Right renal pelvis (tissue), 4 donors: ENCODE data around the gene IL17RE. TPM values are rescaled to one million over a fixed set of nuclear protein-coding genes. Genes with fewer than 3 reads are reported as not detected.
A peak's percentile ranks its signal among the peaks of the same experiment; 100 is the strongest.
"Not testable (repeated sequence)": the region's sequence is repeated elsewhere in the genome, so short reads cannot be mapped to it uniquely, and the experiment has no call there.

Source experiments
- DNase-seq, 4 donors: peaks; one replicate each; pipeline ENCODE4 v3.0.0-alpha.2; 2013; ENCODE audit warnings: low read depth in 4 of 4, low spot score in 3 of 4, missing footprints in 1 of 4
- polyA plus RNA-seq, 4 donors: library from polyadenylated mRNA; unstranded; fragments of 120-200 nt; gene quantifications; one replicate each; pipeline ENCODE4 v1.2.1, GENCODE V29; 2013; ENCODE audit not compliant: insufficient read length in 4 of 4

IL17RE gene, protein sequence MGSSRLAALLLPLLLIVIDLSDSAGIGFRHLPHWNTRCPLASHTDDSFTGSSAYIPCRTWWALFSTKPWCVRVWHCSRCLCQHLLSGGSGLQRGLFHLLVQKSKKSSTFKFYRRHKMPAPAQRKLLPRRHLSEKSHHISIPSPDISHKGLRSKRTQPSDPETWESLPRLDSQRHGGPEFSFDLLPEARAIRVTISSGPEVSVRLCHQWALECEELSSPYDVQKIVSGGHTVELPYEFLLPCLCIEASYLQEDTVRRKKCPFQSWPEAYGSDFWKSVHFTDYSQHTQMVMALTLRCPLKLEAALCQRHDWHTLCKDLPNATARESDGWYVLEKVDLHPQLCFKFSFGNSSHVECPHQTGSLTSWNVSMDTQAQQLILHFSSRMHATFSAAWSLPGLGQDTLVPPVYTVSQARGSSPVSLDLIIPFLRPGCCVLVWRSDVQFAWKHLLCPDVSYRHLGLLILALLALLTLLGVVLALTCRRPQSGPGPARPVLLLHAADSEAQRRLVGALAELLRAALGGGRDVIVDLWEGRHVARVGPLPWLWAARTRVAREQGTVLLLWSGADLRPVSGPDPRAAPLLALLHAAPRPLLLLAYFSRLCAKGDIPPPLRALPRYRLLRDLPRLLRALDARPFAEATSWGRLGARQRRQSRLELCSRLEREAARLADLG
- polyA plus RNA-seq: 10 to 100 TPM; 11.0 to 15.2 (median 11.8) TPM

DNA sequence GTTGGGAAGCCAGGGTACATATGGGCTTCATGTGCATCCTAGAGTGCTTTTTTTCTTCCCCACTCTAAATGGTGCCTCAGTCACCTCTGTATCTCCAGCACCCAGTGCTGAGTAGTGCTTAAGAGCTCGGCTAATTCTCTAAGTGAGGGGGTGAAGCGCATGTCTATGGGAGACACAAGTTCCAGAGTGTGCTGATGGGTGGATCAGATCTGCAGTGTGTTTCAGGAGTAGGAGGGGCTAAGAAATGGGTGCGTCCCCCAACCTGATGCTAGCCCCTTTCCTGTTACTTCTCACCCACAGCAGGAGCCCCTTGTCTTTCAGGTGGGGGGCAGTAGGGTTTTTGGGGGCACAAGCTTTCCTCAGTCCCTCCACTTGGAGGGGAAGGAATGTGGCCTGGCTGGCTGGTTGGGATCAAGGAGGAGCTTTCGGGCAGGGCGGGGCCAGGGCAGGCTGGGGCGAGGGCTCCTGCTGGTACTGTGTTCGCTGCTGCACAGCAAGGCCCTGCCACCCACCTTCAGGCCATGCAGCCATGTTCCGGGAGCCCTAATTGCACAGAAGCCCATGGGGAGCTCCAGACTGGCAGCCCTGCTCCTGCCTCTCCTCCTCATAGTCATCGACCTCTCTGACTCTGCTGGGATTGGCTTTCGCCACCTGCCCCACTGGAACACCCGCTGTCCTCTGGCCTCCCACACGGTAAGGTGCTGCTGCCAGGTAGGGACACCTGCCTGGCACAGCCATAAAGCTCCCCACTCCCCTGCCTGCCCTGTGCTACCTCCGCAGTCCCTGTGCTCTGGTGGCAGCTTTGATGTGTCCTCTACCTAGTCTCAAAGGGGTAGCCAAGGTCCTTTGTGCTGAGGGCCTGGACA lies at the start of gene IL17RE:
IL17RE (plus strand) TSS at position 477 of the 866 bp plus-strand sequence; CDS start at position 562, 85 bp downstream.
- no peak for DNase-seq

DNA sequence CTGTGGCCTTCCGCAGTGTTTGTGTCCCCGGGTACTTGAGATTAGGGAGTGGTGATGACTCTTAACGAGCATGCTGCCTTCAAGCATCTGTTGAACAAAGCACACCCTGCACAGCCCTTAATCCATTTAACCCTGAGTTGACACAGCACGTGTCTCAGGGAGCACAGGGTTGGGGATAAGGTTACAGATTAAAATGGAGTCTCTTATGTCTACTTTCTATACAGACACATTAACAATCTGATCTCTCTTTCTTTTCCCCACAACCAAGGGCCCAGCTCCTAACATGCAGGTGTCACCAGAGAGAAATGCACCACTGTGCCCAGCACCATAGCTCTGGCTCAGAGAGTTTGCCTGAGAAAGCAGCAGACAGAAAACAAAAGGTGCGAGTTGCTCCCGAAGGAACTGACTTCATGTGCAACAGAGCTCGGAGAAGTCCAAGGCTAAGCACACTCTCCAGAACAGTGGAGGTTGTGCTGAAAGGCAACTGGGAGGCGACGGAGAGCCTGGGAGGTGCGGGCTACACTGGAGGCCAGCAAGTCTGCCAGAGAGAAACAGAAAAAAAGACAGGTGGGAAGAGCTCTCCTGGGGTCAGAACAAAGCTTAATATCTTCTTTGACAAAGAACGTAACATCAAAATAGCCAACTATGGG lies 48.2 kb upstream of the IL17RE start:
- not testable (repeated sequence) for DNase-seq

DNA sequence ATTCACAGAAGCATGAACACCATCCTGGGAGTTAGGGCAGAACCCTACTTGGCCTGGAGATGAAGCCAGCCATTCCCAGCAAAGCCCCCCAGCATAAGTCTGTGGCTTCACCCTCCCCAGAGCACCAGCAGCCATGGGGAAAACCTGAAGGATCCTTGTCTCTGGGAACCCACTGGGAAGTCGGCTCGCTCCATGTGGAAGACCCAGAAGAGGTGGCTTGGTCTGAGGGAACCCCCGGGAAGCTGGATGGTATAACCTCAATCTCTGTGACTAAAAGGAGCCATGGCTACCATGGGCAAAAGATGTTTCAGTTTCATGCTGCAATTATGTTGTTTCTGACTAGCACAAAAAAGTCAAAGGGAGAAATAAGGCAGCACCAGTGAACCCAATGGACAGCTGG lies 47.1 kb upstream of the IL17RE start:
- DNase-seq: no peak

DNA sequence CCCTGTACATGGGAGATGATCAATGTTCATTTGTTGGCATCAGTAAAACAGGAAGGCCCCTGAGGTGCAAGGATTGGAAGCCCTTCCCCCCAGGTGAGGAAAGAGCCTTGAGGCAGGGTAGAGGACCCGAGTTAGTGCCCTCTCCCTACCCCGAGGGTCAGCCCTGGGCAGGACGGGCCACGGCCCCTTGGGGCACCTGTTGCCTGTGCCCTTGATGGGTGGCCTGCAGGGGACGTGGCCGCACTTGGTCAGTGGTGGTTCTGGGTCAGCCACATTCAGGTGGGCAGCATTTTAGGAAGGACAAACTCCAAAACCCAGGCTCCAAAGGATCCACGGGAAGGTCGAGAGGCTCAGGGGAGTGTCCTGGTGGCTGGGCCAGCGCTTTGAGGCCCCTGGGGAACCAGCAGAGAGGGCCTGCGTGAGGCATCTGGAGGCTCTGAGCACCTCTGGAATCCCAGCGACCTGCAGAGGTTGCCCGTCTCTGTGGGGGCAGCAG lies 43.1 kb upstream of the IL17RE start:
- no peak for DNase-seq

DNA sequence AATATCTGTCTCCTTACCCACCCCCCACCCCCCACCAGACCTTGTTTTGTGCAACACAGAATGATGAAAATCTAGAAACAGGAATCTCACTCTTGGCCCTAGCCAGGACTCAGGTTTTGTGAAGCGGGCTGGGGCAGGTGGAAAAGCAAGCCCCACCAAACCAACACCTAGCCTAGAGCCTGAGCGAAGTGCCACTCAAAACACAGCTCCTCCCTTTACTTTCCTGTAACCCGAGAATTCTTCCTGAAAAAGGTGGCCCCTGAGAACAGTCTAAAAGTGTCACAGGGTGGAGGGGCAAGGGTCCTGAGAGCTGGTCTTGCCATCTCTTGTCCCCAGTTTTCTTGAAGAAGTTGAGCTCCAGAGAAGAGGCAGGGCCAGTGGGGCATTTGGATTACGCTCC lies 41.4 kb upstream of the IL17RE start:
- no peak for DNase-seq

DNA sequence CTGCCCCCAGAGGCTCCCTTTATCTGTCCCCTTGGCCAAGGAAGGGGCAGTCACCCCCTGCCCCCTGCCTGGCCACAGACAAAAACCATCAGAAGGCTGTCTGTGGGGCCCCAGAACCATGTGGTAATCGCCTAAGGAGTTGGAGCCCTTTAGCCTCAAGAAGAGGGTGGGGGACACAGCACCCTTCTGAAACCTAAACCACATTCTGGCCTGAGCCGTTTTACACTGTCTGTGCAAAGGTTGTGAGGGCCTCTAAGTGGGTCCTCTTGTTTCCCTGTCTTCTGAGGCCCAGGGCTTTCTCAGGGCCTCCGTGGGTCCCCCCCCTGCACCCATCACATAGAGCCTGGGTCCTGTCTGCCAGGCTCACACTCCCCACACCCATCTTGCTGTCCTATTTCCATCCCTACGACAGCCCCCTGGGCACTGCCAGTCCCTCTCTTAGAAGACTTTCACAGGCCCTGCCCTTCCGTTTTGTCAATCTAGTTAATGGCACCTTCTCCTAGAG lies 41.0 kb upstream of the IL17RE start:
- DNase-seq: no peak

DNA sequence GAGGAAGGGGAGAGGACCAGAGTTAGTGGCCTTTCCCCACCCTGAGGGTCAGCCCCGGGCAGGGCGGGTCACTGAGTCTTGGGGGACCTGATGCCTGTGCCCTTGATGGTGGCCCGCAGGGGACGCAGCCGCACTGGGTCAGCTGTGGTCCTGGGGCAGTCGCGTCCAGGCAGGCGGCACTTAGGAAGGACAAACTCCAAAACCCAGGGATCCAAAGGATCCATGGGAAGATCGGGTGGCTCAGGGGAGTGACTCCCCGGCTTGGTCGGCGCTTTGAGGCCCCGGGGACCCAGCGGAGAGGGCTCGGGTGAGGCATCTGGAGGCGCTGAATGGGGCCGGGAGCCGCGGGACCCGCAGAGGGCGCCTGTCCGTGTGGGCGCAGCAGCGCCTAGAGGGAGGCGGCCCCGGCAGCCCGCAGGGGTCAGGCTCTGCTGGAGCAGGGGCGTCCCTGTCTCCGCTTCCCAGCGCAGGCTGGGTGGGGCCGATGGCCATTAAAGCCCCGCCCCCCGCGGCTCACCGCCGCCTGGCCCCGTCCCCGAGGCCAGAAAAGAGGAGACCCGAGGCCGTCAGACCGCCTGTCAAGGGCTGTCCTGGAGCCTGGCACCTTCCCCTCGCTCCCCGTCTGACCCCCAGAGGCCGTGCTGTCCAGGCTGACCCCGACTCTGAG lies 40.1 kb upstream of the IL17RE start:
- peak in 2 of 4 donors; percentile 25 to 42 for DNase-seq

DNA sequence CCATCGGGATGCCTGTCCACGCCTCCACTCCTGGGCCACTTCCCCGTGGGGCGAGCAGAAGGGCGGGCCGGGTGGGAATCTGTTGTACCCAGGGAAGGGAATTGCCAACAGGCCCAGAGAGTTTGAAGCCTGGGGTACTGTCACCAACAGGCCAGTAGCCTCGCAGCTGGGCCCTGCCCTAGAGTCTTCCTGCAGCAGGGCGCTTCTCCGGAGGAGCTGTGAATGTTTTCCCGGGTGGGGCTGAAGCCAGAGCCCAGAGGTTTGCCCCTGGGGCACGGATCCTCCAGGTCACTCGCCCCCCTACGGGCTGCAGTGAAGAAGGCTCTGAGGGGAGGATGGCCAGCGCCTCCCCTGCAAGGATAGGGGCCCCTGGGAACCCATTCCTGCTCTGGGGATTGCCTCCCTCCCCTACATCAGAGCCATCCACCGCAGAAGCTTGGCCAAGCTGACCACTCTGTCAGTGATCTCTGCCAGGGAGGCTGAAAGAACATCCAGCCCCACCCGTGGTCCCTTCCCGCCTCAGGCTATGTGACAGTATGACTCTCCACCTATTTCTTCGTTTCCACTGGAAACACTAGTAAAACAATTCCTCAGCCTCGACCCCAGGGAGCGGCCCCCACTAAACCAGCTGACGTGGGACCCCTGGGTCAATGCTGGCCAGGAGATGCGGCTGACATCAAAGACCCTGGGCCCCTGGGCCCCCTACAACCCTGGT lies 39.4 kb upstream of the IL17RE start:
- no peak for DNase-seq

DNA sequence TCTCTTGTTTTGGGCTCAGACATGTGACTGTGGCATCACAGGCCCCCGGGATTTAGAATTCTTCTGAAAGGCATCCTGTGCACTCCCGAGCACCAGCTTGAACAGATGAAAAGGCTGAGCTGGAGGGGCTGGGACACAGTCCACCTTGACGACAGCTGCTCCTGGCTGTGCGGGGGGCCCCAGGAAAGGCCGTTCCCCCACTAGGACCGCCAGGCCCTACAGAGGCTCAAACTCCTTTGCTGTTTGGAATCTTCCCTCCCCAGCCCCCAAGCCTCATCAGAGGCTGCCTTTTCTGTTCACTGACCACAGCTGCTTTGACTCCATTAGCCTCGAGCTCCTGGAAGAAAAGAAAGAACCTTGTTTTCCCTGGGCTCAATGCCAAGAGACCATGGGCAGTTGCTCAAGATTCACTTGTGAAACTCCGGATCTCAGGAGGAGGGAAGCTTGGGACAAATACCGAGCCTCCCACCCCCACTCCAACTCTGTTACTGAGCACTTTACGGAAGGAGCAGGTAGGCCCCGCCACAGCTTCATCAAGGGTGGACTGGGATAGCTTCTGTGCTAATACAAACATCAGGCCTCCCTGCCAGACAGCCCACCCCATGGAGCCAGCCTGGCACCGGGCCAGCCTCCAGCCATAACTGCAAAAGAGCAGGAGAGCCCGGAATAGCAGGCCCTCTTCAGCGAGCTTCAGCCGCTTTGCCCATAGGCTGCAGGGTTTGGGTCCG lies 38.3 kb upstream of the IL17RE start:
- DNase-seq: peak in 3 of 4 donors; percentile 40 to 60 (median 43)

DNA sequence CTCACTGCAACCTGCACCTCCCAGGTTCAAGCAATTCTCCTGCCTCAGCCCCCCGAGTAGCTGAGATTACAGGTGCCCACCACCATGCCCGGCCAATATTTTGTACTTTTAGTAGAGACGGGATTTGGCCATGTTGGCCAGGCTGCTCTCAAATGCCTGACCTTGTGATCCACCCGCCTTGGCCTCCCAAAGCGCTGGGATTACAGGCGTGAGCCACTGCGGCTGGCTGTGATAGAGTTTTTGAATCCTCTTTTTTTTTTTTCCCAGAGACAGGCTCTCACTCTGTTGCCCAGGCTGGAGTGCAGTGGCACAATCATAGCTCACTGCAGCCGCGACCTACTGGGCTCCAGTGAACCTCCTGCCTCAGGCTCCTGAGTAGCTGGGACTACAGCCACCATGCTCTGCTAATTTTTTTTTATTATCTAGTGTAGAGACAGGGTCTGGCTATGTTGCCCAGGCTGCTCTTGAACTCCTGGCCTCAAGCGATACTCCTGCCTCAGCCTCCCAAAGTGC lies 37.5 kb upstream of the IL17RE start:
- not testable (repeated sequence) for DNase-seq

DNA sequence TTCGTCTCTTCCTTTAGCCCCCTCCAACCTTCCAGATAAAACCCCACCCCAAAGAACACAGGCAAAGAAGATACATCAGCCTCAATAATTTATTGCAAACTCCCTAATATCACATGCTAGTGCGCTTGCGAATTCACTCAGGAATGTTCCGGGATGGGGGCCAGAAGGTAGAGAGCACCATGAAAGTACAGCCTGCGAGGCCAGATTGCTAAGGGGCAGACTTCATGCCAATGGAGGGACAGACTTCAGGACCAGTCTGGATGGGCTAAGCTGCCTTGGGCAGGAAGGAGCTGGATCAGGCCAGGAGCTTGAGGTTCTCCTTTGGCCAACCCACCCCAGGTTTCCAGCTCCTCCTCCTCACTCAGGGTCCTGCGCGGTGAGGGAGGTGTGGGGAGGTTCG lies 36.0 kb upstream of the IL17RE start:
- no peak for DNase-seq

DNA sequence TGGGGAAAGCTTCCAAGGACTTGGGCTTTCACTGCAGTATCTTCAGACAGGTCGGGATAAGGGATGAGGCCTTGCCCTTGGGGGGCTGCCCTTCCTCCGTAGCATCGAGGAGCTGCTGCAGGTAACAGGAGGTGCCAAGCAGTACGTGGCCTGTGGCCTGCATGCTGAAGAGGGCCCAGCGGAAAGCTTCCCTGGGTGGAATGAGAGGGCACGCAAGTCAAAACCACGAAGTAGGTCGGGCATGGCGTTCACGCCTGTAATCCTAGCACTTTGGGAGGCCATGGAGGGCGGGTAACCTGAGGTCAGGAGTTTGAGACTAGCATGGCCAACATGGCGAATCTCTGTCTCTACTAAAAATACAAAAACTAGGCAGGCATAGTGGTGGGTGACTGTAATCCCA lies 35.5 kb upstream of the IL17RE start:
- no peak for DNase-seq

DNA sequence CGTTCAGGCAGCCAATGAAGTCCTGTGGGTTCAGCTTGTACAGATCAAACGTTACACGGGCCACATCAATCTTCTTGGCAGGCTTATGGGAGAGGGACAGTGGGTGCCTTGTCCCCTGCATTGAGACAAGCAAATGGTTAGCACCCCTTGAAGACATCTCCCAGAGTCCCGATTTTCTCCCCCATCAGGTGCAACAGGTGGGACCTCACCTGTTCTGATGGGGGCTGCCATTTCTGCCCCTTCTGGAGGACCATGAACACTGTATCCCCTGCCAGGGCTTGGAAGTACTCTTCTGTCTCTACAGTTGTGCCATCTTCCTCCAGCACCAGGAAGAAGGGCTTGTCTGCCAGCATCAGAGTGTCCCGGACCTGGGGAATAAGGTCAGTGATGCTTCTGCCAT lies 32.7 kb upstream of the IL17RE start:
- DNase-seq: no peak

DNA sequence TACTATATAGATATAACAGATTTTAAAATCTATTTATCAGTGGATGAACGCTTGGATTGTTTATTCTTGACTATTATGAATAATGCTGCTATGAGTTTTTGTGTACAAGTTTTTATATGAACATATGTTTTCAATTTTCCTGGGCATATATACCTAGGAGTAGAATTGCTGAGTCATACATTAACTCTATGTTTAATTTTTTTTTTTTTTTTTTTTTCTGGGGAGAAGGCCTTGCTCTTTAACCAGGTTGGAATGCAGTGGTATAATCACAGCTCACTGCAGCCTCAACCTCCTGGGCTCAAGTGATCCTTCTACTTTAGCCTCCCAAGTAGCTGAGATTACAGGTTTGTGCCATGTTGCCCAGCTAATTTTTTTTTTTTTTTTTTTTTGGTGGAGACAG lies 31.7 kb upstream of the IL17RE start:
- no peak for DNase-seq

DNA sequence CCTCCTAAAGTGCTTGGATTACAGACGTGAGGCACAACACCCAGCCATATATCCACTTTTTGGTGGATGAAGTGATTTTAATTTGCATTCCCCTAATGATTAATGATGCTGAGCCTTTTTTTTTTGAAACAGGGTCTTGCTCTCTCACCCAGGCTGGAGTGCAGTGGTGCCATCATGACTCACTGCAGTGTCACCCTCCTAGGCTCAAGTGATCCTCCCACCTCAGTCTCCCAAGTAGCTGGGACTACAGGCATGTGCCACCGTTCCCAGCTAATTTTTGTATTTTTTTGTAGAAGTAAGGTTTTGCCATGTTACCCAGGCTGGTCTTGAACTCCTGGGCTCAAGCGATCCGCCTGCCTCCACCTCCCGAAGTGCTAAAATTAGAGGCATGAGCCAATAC lies 30.6 kb upstream of the IL17RE start:
- DNase-seq: not testable (repeated sequence)

DNA sequence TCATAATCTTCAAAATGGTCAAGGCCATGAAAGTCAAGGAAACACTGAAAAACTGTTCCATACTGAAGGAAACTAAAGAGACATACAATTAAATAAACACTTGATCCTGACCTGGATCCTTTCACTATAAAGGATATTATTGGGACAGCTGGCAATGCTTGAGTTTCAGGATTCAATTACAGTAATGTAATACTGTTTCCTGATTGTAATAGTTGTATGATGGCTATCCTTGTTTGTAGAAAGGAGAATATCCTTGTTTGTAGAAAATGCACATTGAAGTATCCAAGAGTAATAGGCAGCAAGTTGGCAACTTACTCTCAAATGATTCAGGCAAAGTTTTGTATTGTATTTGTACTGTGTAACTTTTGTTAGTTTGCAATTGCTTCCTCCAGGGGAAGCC lies 27.2 kb upstream of the IL17RE start:
- no peak for DNase-seq

DNA sequence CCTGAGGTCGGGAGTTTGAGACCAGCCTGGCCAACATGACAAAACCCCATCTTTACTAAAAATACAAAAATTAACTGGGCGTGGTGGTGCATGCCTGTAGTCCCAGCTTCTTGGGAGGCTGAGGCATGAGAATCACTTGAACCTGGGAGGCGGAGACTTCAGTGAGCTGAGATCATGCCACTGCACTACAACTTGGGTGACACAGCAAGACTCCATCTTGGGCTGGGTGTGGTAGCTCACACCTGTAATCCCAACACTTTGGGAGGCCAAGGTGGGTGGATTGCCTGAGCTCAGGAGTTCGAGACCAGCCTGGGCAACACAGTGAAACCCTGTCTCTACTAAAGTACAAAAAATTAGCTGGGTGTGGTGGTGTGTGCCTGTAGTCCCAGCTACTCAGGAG lies 26.4 kb upstream of the IL17RE start:
- DNase-seq: not testable (repeated sequence)

DNA sequence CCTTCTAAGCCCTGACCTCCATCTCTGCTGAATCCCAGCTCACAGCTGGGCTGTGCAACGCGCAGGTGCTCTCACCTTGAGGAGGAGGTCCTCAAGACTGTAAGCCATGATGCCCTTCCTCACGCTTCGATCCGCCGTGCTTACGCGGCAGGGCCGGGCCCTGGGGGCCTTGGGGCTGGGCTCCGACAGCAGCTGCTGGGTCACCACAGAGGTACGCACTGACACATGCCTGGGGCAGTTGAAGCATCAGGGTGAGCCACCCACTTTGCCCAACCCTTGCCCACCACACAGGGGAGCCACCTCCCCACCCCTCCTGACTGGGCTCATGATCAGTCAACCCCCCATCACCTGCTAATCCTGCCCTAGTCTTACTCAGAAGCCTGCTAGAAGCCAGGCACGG lies 25.7 kb upstream of the IL17RE start:
- DNase-seq: no peak
